ENCODE data around the gene PHKG1.
"Not testable (repeated sequence)": the region's sequence is repeated elsewhere in the genome, so short reads cannot be mapped to it uniquely, and the experiment has no call there.

Gene PHKG1

DNA sequence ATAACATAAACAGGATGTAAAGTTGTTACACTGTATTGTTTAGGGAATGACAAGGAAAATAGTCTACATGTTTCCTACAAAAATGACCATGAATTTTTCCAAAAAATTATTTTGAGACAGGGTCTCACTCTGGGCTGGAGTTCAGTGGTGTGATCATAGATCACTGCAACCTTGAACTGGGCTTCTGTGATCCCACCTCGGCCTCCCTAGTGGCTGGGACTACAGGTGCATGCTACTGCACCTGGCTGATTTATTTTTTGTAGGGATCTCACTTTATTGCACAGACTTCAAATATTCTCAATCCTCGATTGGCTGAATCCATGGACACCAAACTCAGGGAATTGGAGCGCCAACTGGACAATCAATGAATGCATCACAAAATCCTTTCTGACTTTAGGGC lies 6.9 kb upstream of the PHKG1 start:
- Mint-ChIP-seq H3K9me3 (no peaks in the 10 kb centered on the region), H3K4me1 (peaks cover 5% of the 10 kb centered on the region), H3K4me3 (no peak overlapping the region), H3K36me3 (peaks cover 21% of the 10 kb centered on the region), H3K27me3 (no peaks in the 10 kb centered on the region), H3K27ac (peak overlapping the region; percentile 55)
- DNase-seq (ENCODE audit: low spot score in 2 of 2) (no peak), ATAC-seq (ENCODE audit: low read depth) (no peak)

GRCh38 chr7:56098187-56099008 lies 5.6 kb upstream of the PHKG1 start:
- H3K27me3 Mint-ChIP-seq; H3K4me1 Mint-ChIP-seq; H3K27ac Mint-ChIP-seq; ATAC-seq (ENCODE audit: low read depth); DNase-seq (ENCODE audit: low spot score in 2 of 2); H3K9me3 Mint-ChIP-seq; H3K4me3 Mint-ChIP-seq: not testable (repeated sequence)
- peaks cover 18% of the 10 kb centered on the region for H3K36me3 Mint-ChIP-seq

DNA sequence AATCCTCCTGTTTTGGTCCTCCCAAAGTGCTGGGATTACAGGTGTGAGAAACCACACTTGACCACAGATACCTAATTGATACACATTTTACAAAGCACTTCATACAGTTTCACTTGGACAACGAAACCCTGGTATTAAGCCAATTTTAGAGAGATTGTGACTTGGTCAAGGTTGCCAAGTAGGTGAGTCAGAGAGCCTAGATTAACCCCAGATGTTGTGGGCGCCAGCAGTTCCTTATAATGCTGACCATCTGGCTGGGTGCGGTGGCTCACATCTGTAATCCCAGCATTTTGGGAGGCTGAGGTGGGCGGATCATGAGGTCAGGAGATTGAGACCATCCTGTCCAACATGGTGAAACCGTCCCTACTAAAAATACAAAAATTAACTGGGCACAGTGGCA lies 4.9 kb upstream of the PHKG1 start:
- peaks cover 18% of the 10 kb centered on the region for H3K36me3 Mint-ChIP-seq
- no peak overlapping the region for H3K27ac Mint-ChIP-seq
- no peak for DNase-seq (ENCODE audit: low spot score in 2 of 2)
- H3K9me3 Mint-ChIP-seq: no peaks in the 10 kb centered on the region
- ATAC-seq (ENCODE audit: low read depth): no peak
- H3K4me1 Mint-ChIP-seq: peaks cover 3% of the 10 kb centered on the region
- H3K27me3 Mint-ChIP-seq: no peaks in the 10 kb centered on the region
- H3K4me3 Mint-ChIP-seq: no peak overlapping the region

- H3K9me3 Mint-ChIP-seq; DNase-seq (ENCODE audit: low spot score in 2 of 2); H3K27me3 Mint-ChIP-seq; H3K36me3 Mint-ChIP-seq; ATAC-seq (ENCODE audit: low read depth); H3K4me1 Mint-ChIP-seq; H3K27ac Mint-ChIP-seq; H3K4me3 Mint-ChIP-seq: not testable (repeated sequence)
These were observed 364 bp downstream of the PHKG1 start for GRCh38 chr7:56092388-56092787.

DNA sequence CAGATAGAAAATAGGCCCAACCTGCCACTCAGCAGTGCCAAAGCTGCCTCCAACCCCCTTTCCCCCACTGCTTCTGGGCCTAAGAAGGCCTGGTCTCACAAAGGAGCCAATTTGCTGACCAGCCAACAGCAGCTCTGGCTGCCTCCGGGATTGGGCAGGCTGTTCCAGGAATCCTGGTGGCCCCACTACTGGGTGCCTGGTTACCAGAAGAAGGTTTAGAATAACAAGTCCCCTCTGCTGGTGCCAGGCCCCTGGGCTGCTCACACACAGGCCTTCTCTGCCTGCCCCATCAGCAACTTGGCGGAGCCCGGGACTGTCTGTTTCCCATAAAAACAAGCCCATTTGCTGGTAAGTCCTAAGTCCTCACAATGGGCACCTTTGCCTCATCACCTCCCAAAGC lies 1.2 kb downstream of the PHKG1 start:
- ATAC-seq (ENCODE audit: low read depth) (no peak), DNase-seq (ENCODE audit: low spot score in 2 of 2) (no peak)
- H3K27me3 Mint-ChIP-seq: no peaks in the 10 kb centered on the region
- H3K4me3 Mint-ChIP-seq: no peak overlapping the region
- no peak overlapping the region for H3K27ac Mint-ChIP-seq
- H3K9me3 Mint-ChIP-seq: no peaks in the 10 kb centered on the region
- peaks cover 4% of the 10 kb centered on the region for H3K36me3 Mint-ChIP-seq
- H3K4me1 Mint-ChIP-seq: no peaks in the 10 kb centered on the region

GRCh38 chr7:56087445-56087844 lies 5.3 kb downstream of the PHKG1 start:
- H3K27me3 Mint-ChIP-seq: no peaks in the 10 kb centered on the region
- H3K27ac Mint-ChIP-seq: no peak overlapping the region
- ATAC-seq (ENCODE audit: low read depth): no peak
- H3K9me3 Mint-ChIP-seq: no peaks in the 10 kb centered on the region
- DNase-seq (ENCODE audit: low spot score in 2 of 2): no peak
- H3K4me3 Mint-ChIP-seq: no peak overlapping the region
- peaks cover 1% of the 10 kb centered on the region for H3K36me3 Mint-ChIP-seq
- no peaks in the 10 kb centered on the region for H3K4me1 Mint-ChIP-seq

- no peak overlapping the region for H3K27ac Mint-ChIP-seq
- no peak for ATAC-seq (ENCODE audit: low read depth)
- no peak overlapping the region for H3K4me3 Mint-ChIP-seq
- no peaks in the 10 kb centered on the region for H3K4me1 Mint-ChIP-seq
- H3K9me3 Mint-ChIP-seq: no peaks in the 10 kb centered on the region
- peaks cover 5% of the 10 kb centered on the region for H3K36me3 Mint-ChIP-seq
- no peak for DNase-seq (ENCODE audit: low spot score in 2 of 2)
- no peaks in the 10 kb centered on the region for H3K27me3 Mint-ChIP-seq
These were observed 6.0 kb downstream of the PHKG1 start for GRCh38 chr7:56086761-56087160.

DNA sequence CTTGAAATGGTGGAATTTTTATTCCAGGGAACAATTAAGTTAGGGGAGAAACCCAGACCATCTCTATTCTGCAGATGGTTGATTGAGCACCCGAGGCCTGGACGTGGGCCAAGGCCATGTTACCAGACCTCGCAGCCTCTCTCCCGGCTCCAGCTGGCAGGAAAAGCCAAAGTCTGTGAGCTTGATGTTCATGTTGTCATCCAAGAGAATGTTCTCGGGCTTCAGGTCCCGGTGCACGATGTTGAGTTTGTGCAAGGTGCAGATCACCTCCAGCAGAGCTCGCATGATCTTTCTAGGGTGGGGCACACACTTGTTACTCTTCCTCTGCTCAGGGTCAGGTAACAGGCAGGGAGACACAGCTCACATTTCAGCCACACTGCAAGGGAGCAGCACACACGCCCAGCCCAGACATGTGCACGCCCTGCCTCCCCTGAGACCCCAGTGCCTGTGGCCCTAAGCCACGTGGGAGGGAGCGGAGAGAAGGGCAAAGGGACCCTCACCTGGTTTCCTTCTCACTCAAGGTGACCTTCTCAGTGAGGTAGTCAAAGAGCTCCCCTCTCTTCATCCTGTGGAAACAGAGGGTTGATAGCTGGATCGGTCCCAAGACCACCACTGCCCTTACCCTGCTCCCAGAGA lies 9.5 kb downstream of the PHKG1 start:
- peaks cover 9% of the 10 kb centered on the region for H3K36me3 Mint-ChIP-seq
- DNase-seq (ENCODE audit: low spot score in 2 of 2): no peak
- no peak overlapping the region for H3K4me3 Mint-ChIP-seq
- H3K4me1 Mint-ChIP-seq: no peaks in the 10 kb centered on the region
- H3K27ac Mint-ChIP-seq: peak overlapping the region; percentile 20
- no peaks in the 10 kb centered on the region for H3K27me3 Mint-ChIP-seq
- H3K9me3 Mint-ChIP-seq: no peaks in the 10 kb centered on the region
- ATAC-seq (ENCODE audit: low read depth): no peak

DNA sequence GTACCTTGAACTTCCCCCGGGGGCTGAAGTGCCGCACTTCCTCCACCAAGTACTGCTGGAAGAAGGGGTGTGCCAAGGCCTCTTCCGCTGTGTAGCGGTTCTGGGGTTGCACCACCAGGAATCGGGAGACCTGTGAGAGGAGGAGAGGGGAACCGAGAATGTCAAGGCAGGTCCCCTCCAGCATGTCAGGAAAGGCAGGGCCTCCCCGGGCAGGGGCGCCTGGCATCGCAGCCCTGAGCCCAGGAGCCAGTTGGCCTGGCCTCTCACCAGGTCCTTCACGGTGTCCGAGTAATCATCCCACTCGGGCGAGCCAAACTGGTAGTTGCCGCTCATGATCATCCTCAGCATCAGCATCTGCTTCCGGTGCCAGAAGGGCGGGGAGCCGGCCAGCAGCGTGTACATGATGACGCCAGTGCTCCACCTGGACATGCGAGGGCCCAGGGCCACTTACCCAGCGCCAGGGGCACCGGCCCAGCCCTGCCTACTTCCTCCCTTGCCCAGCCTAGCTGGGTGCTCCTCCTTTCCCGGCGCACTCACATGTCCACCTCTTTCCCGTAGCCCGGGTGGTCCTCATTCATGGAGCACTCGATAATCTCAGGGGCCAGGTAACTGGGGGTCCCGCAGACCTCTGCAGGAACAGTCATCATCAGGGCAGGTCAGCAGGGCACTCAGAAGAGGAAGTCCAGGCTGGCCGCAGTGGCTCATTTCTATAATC lies 11.0 kb downstream of the PHKG1 start:
- ATAC-seq (ENCODE audit: low read depth) (no peak), DNase-seq (ENCODE audit: low spot score in 2 of 2) (no peak)
- no peaks in the 10 kb centered on the region for H3K4me1 Mint-ChIP-seq
- no peak overlapping the region for H3K27ac Mint-ChIP-seq
- H3K4me3 Mint-ChIP-seq: no peak overlapping the region
- no peaks in the 10 kb centered on the region for H3K27me3 Mint-ChIP-seq
- H3K9me3 Mint-ChIP-seq: no peaks in the 10 kb centered on the region
- H3K36me3 Mint-ChIP-seq: peaks cover 8% of the 10 kb centered on the region

DNA sequence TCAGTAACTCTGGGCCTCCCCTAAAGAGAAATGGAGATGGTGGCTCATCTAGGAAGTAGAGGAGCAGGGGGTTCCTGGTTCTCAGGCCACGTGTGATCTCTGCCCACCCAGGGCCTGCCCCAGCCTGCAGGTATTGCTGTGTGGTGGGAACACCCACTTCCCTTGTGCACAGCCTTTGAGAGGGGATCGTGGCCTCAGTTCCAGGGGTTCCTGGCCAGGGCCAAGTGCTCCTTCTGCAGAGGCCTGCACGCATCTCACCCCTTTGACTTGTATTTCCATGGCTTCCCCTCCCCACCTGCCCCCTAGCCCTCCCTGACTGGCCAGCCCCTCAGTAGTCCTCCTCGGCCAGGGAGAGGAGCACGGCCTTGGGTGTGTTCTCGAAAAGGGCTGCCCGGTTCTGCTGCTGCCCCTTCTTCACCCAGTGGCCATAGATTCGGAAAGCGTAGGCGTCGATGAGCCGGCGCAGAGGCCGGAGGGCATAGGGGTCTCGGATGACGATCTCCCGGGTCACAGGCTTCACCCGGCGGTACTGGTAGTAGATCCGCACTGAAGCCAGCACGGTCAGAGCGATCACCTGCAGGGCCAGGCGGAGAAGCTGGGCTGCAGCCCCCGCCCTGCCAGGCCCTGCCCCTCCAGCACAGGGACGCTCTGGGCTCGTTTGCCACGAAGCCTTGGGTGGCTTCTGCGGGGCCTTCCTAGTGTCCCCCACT lies 11.9 kb downstream of the PHKG1 start:
- ATAC-seq (ENCODE audit: low read depth); H3K27me3 Mint-ChIP-seq: not testable (repeated sequence)

GRCh38 chr7:56079450-56080185 lies 13.1 kb downstream of the PHKG1 start:
- Mint-ChIP-seq H3K4me1 (no peaks in the 10 kb centered on the region), H3K4me3 (no peak overlapping the region), H3K9me3 (no peaks in the 10 kb centered on the region), H3K36me3 (peaks cover 12% of the 10 kb centered on the region), H3K27ac (no peak overlapping the region), H3K27me3 (no peaks in the 10 kb centered on the region)
- ATAC-seq (ENCODE audit: low read depth) (no peak), DNase-seq (ENCODE audit: low spot score in 2 of 2) (no peak)

More for the DNA sequence above, 11.9 kb downstream of the PHKG1 start:
- not testable (repeated sequence) for H3K27ac Mint-ChIP-seq; DNase-seq (ENCODE audit: low spot score in 2 of 2); H3K4me3 Mint-ChIP-seq; H3K36me3 Mint-ChIP-seq; H3K4me1 Mint-ChIP-seq; H3K9me3 Mint-ChIP-seq

GRCh38 chr7:56078196-56078595 lies 14.6 kb downstream of the PHKG1 start:
- Mint-ChIP-seq H3K9me3 (no peaks in the 10 kb centered on the region), H3K27ac (peak overlapping the region; percentile 55), H3K4me1 (peaks cover 4% of the 10 kb centered on the region), H3K36me3 (peaks cover 15% of the 10 kb centered on the region), H3K27me3 (no peaks in the 10 kb centered on the region), H3K4me3 (no peak overlapping the region)
- DNase-seq (ENCODE audit: low spot score in 2 of 2): no peak
- no peak for ATAC-seq (ENCODE audit: low read depth)

DNA sequence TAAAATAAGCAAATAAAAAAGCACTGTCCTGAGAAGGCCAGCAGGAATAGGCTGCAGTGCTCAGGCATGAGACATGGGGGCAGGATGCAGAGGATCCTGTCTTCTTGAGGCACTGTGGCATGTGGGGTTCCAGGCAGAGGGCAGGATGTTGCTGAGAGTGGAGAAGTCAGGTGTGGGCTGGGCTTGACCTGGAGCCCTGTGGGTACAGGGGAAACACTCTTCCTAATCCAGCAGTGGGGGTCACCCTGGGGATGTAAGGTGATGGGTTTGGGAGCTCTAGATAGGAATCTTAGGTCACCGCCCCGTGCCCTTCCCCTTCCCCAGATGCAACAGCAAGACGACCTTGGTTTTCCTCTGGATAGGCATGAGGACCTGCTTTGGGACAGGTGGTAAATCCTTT lies 15.1 kb downstream of the PHKG1 start:
- peaks cover 17% of the 10 kb centered on the region for H3K36me3 Mint-ChIP-seq
- no peak overlapping the region for H3K27ac Mint-ChIP-seq
- H3K9me3 Mint-ChIP-seq: no peaks in the 10 kb centered on the region
- ATAC-seq (ENCODE audit: low read depth) (no peak), DNase-seq (ENCODE audit: low spot score in 2 of 2) (no peak)
- H3K4me1 Mint-ChIP-seq: peaks cover 4% of the 10 kb centered on the region
- no peak overlapping the region for H3K4me3 Mint-ChIP-seq
- H3K27me3 Mint-ChIP-seq: no peaks in the 10 kb centered on the region
